GM06990 (cell line): ENCODE data around the gene GCK.

Experiments
- DNase-seq: peaks from one replicate; pipeline ENCODE4 v3.0.0-alpha.2; 2011; ENCODE audit not compliant: insufficient read length; ENCODE audit errors: extremely low read depth
- H3K27me3 ChIP-seq: replicated peaks from 2 replicates; pipeline ENCODE4 v1.6.0; 2011; ENCODE audit warnings: low read length; ENCODE audit not compliant: control insufficient read depth, insufficient read depth
- H3K36me3 ChIP-seq: 2 replicates; pipeline ENCODE4 v1.5.1; 2011; ENCODE audit warnings: low read length; ENCODE audit not compliant: control insufficient read depth, insufficient read depth
- H3K4me3 ChIP-seq: replicated peaks from 2 replicates; pipeline ENCODE4 v1.5.1; 2011; ENCODE audit warnings: low read depth, mild to moderate bottlenecking, control low read depth, low read length
- TF ChIP-seq, protein P1 (sequence below): IDR thresholded peaks from 2 replicates; pipeline ENCODE4 v1.5.1; 2011; ENCODE audit warnings: low read length, control low read depth, mild to moderate bottlenecking, inconsistent platforms; ENCODE audit not compliant: insufficient read depth, poor library complexity, severe bottlenecking

Gene GCK

DNA sequence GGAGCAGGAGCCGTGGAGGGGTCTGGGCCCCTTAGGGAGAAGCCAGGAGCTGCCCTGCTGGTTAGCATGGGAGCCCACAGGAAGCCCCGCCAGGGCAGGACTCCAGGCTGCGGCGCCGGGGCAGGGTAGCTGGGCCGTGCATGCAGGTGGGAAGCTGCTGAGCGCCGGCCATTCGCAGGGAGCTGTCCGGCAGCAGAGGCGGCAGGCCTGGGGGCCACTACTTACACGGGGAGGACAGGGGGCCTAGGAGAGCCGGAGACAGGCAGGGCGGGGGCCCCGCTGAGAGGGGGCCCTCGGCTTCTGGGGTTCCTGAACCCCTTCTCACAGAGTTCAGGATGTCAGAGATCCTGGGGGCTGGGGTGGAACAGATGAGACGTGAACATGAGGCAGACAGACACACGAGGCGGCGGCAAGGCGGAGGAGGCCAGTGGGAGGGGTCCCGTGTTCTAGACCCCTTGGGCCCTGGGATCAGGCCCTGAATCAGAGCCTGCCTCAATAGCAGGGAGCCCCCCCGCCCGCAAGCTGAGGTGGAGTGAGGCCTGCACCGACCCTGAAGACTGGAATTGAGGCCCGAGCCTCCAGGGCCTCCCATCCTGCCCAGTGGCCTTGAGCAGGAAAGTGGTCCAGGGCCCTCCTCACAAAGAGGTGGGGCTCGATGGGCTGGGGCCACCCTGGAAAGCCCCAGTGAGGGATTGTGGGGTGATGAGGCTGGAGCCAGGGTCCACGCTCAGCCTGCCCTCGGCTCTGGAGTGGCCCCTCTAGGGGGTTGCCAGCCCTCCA is 39.5 kb upstream of the GCK start:
- no peak for DNase-seq
- TF ChIP-seq, protein P1, sequence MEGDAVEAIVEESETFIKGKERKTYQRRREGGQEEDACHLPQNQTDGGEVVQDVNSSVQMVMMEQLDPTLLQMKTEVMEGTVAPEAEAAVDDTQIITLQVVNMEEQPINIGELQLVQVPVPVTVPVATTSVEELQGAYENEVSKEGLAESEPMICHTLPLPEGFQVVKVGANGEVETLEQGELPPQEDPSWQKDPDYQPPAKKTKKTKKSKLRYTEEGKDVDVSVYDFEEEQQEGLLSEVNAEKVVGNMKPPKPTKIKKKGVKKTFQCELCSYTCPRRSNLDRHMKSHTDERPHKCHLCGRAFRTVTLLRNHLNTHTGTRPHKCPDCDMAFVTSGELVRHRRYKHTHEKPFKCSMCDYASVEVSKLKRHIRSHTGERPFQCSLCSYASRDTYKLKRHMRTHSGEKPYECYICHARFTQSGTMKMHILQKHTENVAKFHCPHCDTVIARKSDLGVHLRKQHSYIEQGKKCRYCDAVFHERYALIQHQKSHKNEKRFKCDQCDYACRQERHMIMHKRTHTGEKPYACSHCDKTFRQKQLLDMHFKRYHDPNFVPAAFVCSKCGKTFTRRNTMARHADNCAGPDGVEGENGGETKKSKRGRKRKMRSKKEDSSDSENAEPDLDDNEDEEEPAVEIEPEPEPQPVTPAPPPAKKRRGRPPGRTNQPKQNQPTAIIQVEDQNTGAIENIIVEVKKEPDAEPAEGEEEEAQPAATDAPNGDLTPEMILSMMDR, result no peak
- no peaks in the 10 kb centered on the region for H3K36me3 ChIP-seq

DNA sequence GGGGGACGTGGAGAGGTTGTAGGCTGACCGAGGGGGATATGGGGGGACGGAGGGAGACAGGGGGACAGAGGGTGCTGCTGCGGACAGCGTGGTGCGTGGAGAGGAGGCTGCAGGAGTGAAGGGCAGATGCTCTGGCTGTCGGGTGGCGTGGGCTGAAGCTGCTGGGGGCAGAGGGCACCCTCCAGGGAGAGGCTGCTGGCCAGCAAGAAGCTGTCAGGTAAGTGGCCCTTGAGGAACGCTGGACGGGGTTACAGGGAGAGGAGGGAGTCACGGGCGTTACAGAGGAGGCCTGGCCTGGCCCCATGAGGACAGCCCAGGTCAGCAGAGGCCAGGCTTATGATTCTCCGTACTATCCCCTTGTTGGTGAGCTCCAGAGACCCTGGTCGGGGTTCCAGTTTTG is 38.7 kb upstream of the GCK start:
- no peaks in the 10 kb centered on the region for H3K36me3 ChIP-seq
- no peaks in the 10 kb centered on the region; the same call in 1 of the 2 replicates for H3K27me3 ChIP-seq
- no peak for DNase-seq
- no peak overlapping the region for H3K4me3 ChIP-seq
- TF ChIP-seq, protein P1, result no peak

More for the DNA sequence above, 39.5 kb upstream of the GCK start:
- no peaks in the 10 kb centered on the region; the same call in 1 of the 2 replicates for H3K27me3 ChIP-seq
- no peak overlapping the region for H3K4me3 ChIP-seq

DNA sequence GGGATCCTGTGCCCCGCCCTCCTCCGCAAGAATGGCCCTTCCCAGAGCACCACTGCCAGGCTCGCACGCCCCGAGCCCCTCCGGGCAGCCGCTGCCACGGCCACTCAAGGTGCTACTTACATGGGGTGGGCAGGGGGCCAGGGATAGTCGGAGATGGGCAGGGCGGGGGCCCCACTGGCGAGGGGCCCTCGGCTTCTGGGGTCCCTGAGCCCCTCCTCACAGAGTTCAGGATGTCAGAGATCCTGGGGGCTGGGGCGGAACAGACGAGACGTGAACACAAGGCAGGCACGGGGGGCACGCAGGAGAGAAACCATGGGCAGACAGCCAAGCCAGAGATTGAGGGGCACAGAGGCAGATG is 37.1 kb upstream of the GCK start:
- Histone ChIP-seq H3K4me3 (no peak overlapping the region), H3K27me3 (no peaks in the 10 kb centered on the region; the same call in 1 of the 2 replicates), H3K36me3 (no peaks in the 10 kb centered on the region)
- TF ChIP-seq, protein P1, result no peak
- DNase-seq, result no peak

DNA sequence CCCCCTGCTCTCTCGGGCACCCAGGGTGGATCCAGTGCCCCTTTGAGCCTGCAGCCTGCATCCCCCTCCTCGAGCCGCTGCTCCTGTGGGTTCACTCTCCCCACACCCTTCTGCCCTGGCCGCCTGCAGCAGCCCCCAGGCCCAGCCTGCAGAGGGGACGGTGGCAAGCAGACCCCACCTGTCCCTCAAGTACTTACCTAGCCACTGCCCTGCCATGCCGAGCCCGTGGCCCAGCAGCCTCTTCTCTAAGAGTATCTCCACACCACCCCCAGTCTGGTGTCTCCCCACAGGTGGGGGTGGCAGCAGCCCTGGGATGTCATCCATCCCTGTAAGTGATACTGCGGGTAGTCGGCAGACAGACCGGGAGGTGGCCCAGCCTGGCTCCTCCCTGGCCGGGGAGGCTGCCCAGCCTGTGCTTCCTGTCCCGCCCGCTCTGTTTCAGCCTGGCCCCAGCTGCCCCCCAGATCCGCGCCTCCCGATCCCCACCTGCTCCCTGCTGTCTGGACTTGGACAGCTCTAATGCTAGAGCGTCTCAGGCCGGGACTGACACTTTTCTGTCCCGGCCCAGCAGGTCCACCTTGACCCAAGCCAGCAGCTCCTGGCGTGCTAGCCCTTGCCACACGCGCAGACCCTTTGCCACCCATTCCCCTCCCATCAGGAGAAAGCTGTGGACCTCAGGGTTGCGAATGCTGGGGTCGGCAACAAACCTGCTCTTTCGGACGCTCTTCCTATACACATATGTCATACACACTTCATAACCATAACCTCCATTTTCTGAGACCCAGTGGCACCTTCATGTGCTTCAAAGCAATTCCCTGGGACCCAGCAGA is 36.5 kb upstream of the GCK start:
- Histone ChIP-seq H3K36me3 (no peaks in the 10 kb centered on the region), H3K27me3 (no peaks in the 10 kb centered on the region; the same call in 1 of the 2 replicates), H3K4me3 (no peak overlapping the region)
- TF ChIP-seq, protein P1, result no peak
- DNase-seq, result no peak

DNA sequence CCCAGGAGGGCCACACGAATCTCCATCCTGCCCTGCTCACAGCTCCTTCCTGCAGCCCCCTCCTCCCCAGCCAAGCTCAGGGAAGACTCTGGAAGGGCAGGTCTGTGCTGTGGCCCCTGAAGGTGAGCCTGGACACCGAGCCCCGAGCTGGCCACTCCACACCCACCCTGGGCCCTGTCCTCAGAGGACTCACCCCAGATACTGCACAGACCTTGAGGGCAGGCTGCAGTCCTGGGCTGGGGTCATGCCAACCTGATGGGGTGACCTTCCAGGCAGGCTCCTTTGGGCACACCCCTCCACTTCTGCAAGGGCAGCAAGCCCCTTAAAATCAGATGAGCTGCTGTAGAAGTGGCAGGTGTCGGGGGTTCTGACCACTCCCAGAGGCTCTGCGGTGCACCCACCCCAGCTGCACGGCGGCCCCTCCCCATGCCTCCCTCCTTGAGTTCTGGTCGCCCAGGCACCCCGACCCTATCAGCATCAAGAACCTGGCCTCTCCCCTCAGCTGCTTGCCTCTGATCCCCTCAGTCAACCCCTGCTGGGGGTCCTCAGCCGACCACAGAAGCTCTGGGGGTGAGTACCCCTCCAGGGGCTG is 35.8 kb upstream of the GCK start:
- Histone ChIP-seq H3K27me3 (no peaks in the 10 kb centered on the region; the same call in 1 of the 2 replicates), H3K4me3 (no peak overlapping the region), H3K36me3 (no peaks in the 10 kb centered on the region)
- TF ChIP-seq, protein P1, result no peak
- DNase-seq, result no peak
